CD14-positive monocyte (primary cell): ENCODE results near the gene RHOT2. TPM values are rescaled to one million over a fixed set of nuclear protein-coding genes. Genes with fewer than 3 reads are reported as not detected.

Source experiments
- DNase-seq, 3 donors: peaks; one replicate each; pipeline ENCODE4 v3.0.0-alpha.2; 2011 to 2022
- H2AFZ ChIP-seq: 2 replicates; pipeline ENCODE4 v1.6.0; 2012; ENCODE audit warnings: mild to moderate bottlenecking, low read depth, low read length, inconsistent platforms; ENCODE audit not compliant: insufficient read depth, poor library complexity, severe bottlenecking
- H3K27ac ChIP-seq, 2 donors: 1 replicate in 1 of 2; 2 replicates in 1 of 2; pipeline ENCODE4 v1.5.1; 2012 to 2013; ENCODE audit warnings: low read length in 2 of 2, control low read depth in 1 of 2, inconsistent platforms in 1 of 2, low read depth in 1 of 2, mild to moderate bottlenecking in 1 of 2
- H3K27me3 ChIP-seq, 2 donors: one replicate each; pipeline versions ENCODE4 v1.6.0 to v1.6.1; 2011 to 2013; ENCODE audit warnings: low read length in 2 of 2; ENCODE audit not compliant: control insufficient read depth in 2 of 2, insufficient read depth in 2 of 2
- H3K36me3 ChIP-seq, 2 donors: replicated peaks in 1 of 2; 1 replicate in 1 of 2; 2 replicates in 1 of 2; pipeline versions ENCODE4 v1.5.1 to v1.6.1; 2012 to 2013; ENCODE audit warnings: low read length in 2 of 2, control low read depth in 1 of 2, inconsistent platforms in 1 of 2, mild to moderate bottlenecking in 1 of 2; ENCODE audit not compliant: insufficient read depth in 2 of 2, control insufficient read depth in 1 of 2
- H3K4me1 ChIP-seq, 2 donors: 1 replicate in 1 of 2; 2 replicates in 1 of 2; pipeline versions ENCODE4 v1.5.1 to v1.6.1; 2012 to 2013; ENCODE audit warnings: low read length in 2 of 2, control low read depth in 1 of 2, inconsistent platforms in 1 of 2, mild to moderate bottlenecking in 1 of 2, moderate library complexity in 1 of 2; ENCODE audit not compliant: insufficient read depth in 2 of 2, control insufficient read depth in 1 of 2
- H3K4me2 ChIP-seq: replicated peaks from 2 replicates; pipeline ENCODE3; 2012; ENCODE audit warnings: low read length, moderate library complexity, mild to moderate bottlenecking; ENCODE audit not compliant: poor library complexity, severe bottlenecking; ENCODE audit errors: extremely low read depth
- H3K4me3 ChIP-seq, 3 experiments: fragments of 200-600 bp in 1 of 3; sonication (generic) in 1 of 3; replicated peaks in 1 of 3; 1 replicate in 2 of 3; 2 replicates in 1 of 3; pipeline ENCODE4 v1.5.1; 2011 to 2013; ENCODE audit warnings: low read length in 3 of 3, mild to moderate bottlenecking in 3 of 3, control low read depth in 2 of 3, low read depth in 2 of 3, inconsistent platforms in 1 of 3, moderate library complexity in 1 of 3
- H3K79me2 ChIP-seq: 2 replicates; pipeline ENCODE4 v1.6.0; 2012; ENCODE audit warnings: mild to moderate bottlenecking, control low read depth, inconsistent platforms, low read length, moderate library complexity; ENCODE audit not compliant: insufficient read depth
- H3K9ac ChIP-seq: 2 replicates; pipeline ENCODE4 v1.6.0; 2017; ENCODE audit warnings: low read length, mild to moderate bottlenecking; ENCODE audit not compliant: insufficient read depth, poor library complexity, severe bottlenecking
- H3K9me3 ChIP-seq, 2 donors: replicated peaks in 1 of 2; 1 replicate in 1 of 2; 2 replicates in 1 of 2; pipeline versions ENCODE4 v1.5.1 to v1.6.1; 2012 to 2013; ENCODE audit warnings: low read length in 2 of 2, control low read depth in 1 of 2; ENCODE audit not compliant: control insufficient read depth in 1 of 2, insufficient read depth in 1 of 2
- H4K20me1 ChIP-seq: 2 replicates; pipeline ENCODE4 v1.6.0; 2012; ENCODE audit warnings: mild to moderate bottlenecking, low read length, control low read depth, moderate library complexity; ENCODE audit not compliant: insufficient read depth
- H3K27ac Mint-ChIP-seq, 7 donors: one replicate each; pipeline ENCODE4 v1.8.0; 2020; ENCODE audit warnings: mild to moderate bottlenecking in 7 of 7, mixed read lengths in 7 of 7, moderate library complexity in 6 of 7, inconsistent platforms in 2 of 7
- H3K27me3 Mint-ChIP-seq, 3 donors: one replicate each; pipeline ENCODE4 v1.8.0; 2021 to 2022; ENCODE audit warnings: low read depth in 3 of 3, mild to moderate bottlenecking in 3 of 3, mixed read lengths in 3 of 3, moderate library complexity in 3 of 3, inconsistent platforms in 1 of 3
- H3K36me3 Mint-ChIP-seq, 2 donors: one replicate each; pipeline ENCODE4 v1.8.0; 2020; ENCODE audit warnings: mixed read lengths in 2 of 2, inconsistent platforms in 1 of 2, mild to moderate bottlenecking in 1 of 2
- H3K4me1 Mint-ChIP-seq: one replicate; pipeline ENCODE4 v1.8.0; 2020; ENCODE audit warnings: mild to moderate bottlenecking, mixed read lengths
- H3K4me3 Mint-ChIP-seq, 2 donors: one replicate each; pipeline ENCODE4 v1.8.0; 2020; ENCODE audit warnings: mild to moderate bottlenecking in 2 of 2, mixed read lengths in 2 of 2, moderate library complexity in 1 of 2
- H3K9me3 Mint-ChIP-seq, 7 donors: one replicate each; pipeline ENCODE4 v1.8.0; 2020 to 2022; ENCODE audit warnings: mixed read lengths in 7 of 7, mild to moderate bottlenecking in 6 of 7, moderate library complexity in 6 of 7, inconsistent platforms in 2 of 7
- CTCF ChIP-seq: fragments of 200-600 bp; IDR thresholded peaks from one replicate; pipeline ENCODE4 v1.8.0; 2022; ENCODE audit warnings: antibody characterized with exemption, mild to moderate bottlenecking
- WGBS: methylation state at CpG from one replicate; pipeline ENCODE4 v1.1.5; 2013; ENCODE audit warnings: missing lambda C conversion rate; ENCODE audit not compliant: insufficient coverage; 5-methylcytosine and 5-hydroxymethylcytosine counted together
- intact Hi-C, 2 donors: fragments of 100-400 bp; cut with micrococcal nuclease; formaldehyde crosslinking; loops; one replicate each; pipeline versions ENCODE4 v1.15.0 to v1.15.1; 2023
- polyA plus RNA-seq, 3 donors: library from polyadenylated mRNA; depleted of rRNA in 1 of 3; unstranded in 2 of 3; stranded (reverse) in 1 of 3; fragments of 300-500 nt in 2 of 3; fragments of >200 nt in 1 of 3; fragmentation: Illumina TruSeq in 2 of 3; gene quantifications; 1 replicate in 2 of 3; 2 replicates in 1 of 3; pipeline ENCODE4 v1.2.3, GENCODE V29; 2012 to 2021

Gene RHOT2
- polyA plus RNA-seq, 3 donors = 25.4 to 276 (median 26.3) TPM

GRCh38 chr16:722835-723633 is 55.1 kb downstream of the RHOT2 start:
- Mint-ChIP-seq H3K9me3 (peaks cover 0 to 1% (median 0%) of the 10 kb centered on the region in 7 donors), H3K4me3 (no peak overlapping the region), H3K27ac (peak overlapping the region in 2 of 7 donors; percentile 73 to 75), H3K4me1 (peaks cover 14% of the 10 kb centered on the region), H3K36me3 (peaks cover 4 to 5% of the 10 kb centered on the region in 2 donors), H3K27me3 (peaks cover 28 to 52% (median 38%) of the 10 kb centered on the region in 3 donors)
- H3K9me3 ChIP-seq = no peaks in the 10 kb centered on the region
- H2AFZ ChIP-seq = no peak overlapping the region
- no peak overlapping the region for H3K27ac ChIP-seq
- peaks cover 31 to 45% of the 10 kb centered on the region in 2 donors for H3K4me1 ChIP-seq
- H3K27me3 ChIP-seq = peaks cover 3 to 49% of the 10 kb centered on the region in 2 donors
- no peak for TF ChIP-seq CTCF
- intact Hi-C loops = no loop called here
- H4K20me1 ChIP-seq = peaks cover 20% of the 10 kb centered on the region
- H3K9ac ChIP-seq = no peak overlapping the region
- H3K4me3 ChIP-seq = no peak overlapping the region
- no peak overlapping the region for H3K4me2 ChIP-seq
- WGBS = 86% methylated on average over 22 of the region's 24 CpGs
- no peak for DNase-seq
- H3K36me3 ChIP-seq = no peaks in the 10 kb centered on the region
- H3K79me2 ChIP-seq = no peaks in the 10 kb centered on the region

- intact Hi-C loops = no loop called here
- Mint-ChIP-seq H3K4me3 (no peak overlapping the region), H3K36me3 (peaks cover 4 to 5% of the 10 kb centered on the region in 2 donors), H3K9me3 (peaks cover 0 to 1% (median 0%) of the 10 kb centered on the region in 7 donors), H3K27me3 (peaks cover 27 to 52% (median 33%) of the 10 kb centered on the region in 3 donors), H3K4me1 (peaks cover 16% of the 10 kb centered on the region), H3K27ac (peak overlapping the region in 1 of 7 donors; percentile 75)
- H3K4me1 ChIP-seq = peaks cover 35 to 51% of the 10 kb centered on the region in 2 donors
- peaks cover 3 to 47% of the 10 kb centered on the region in 2 donors for H3K27me3 ChIP-seq
- DNase-seq = no peak
- no peak overlapping the region for H3K4me3 ChIP-seq
- no peak overlapping the region for H3K4me2 ChIP-seq
- no peaks in the 10 kb centered on the region for H3K79me2 ChIP-seq
- no peak overlapping the region for H3K27ac ChIP-seq
- H4K20me1 ChIP-seq = peaks cover 20% of the 10 kb centered on the region
- WGBS = 89% methylated on average over 4 of the region's 9 CpGs
- TF ChIP-seq CTCF = no peak
- no peak overlapping the region for H3K9ac ChIP-seq
- H3K9me3 ChIP-seq = no peaks in the 10 kb centered on the region
- H3K36me3 ChIP-seq = no peaks in the 10 kb centered on the region
- H2AFZ ChIP-seq = no peak overlapping the region
Measured at GRCh38 chr16:723695-724094, 55.8 kb downstream of the RHOT2 start.

Other genes starting within 250 kb of the RHOT2 start
- 1 to 10 TPM in 1 of 3 donors, under 1 TPM in 2; 0.37 to 7.5 (median 0.49) TPM for gene RAB11FIP3, start 242.5 kb upstream of the RHOT2 start, polyA plus RNA-seq
- 10 to 100 TPM in 1 of 3 donors, 1 to 10 TPM in 2; 3.4 to 42.6 (median 3.9) TPM for gene CAPN15, start 140.4 kb upstream of the RHOT2 start, polyA plus RNA-seq
- gene PRR35, start 107.7 kb upstream of the RHOT2 start, polyA plus RNA-seq = not detected
- gene NHLRC4, start 101.1 kb upstream of the RHOT2 start, polyA plus RNA-seq = under 1 TPM; 0.29 to 0.57 (median 0.36) TPM
- 10 to 100 TPM; 11.4 to 39.8 (median 12.1) TPM for gene PIGQ, start 98.2 kb upstream of the RHOT2 start, polyA plus RNA-seq
- gene RAB40C, start 78.1 kb upstream of the RHOT2 start, polyA plus RNA-seq = 10 to 100 TPM; 10.0 to 22.6 (median 10.9) TPM
- under 1 TPM in 1 of 3 donors, not detected in 2; 0.76 TPM for gene WFIKKN1, start 37.1 kb upstream of the RHOT2 start, polyA plus RNA-seq
- gene METTL26, start 31.8 kb upstream of the RHOT2 start, polyA plus RNA-seq = 10 to 100 TPM; 57.1 to 80.9 (median 70.4) TPM
- 10 to 100 TPM; 23.7 to 65.6 (median 42.1) TPM for gene MCRIP2, start 26.3 kb upstream of the RHOT2 start, polyA plus RNA-seq
- gene WDR90, start 18.8 kb upstream of the RHOT2 start, polyA plus RNA-seq = 10 to 100 TPM in 1 of 3 donors, 1 to 10 TPM in 1, under 1 TPM in 1; 0.13 to 16.5 (median 1.1) TPM
- 1 to 10 TPM in 1 of 3 donors, not detected in 2; 1.3 TPM for gene RHBDL1, start 7.5 kb downstream of the RHOT2 start, polyA plus RNA-seq
- 100 to 1,000 TPM in 2 of 3 donors, 10 to 100 TPM in 1; 83.3 to 108 (median 106) TPM for gene STUB1, start 12.3 kb downstream of the RHOT2 start, polyA plus RNA-seq
- 10 to 100 TPM; 28.7 to 45.3 (median 33.5) TPM for gene JMJD8, start 16.2 kb downstream of the RHOT2 start, polyA plus RNA-seq
- 1 to 10 TPM; 5.7 to 9.2 (median 7.4) TPM for gene WDR24, start 22.3 kb downstream of the RHOT2 start, polyA plus RNA-seq
- gene FBXL16, start 37.7 kb downstream of the RHOT2 start, polyA plus RNA-seq = 1 to 10 TPM in 1 of 3 donors, under 1 TPM in 2; 0.28 to 1.0 (median 0.49) TPM
- 1 to 10 TPM in 2 of 3 donors, under 1 TPM in 1; 0.97 to 5.4 (median 1.7) TPM for gene METRN, start 47.0 kb downstream of the RHOT2 start, polyA plus RNA-seq
- 10 to 100 TPM; 21.5 to 56.3 (median 34.4) TPM for gene ANTKMT, start 53.0 kb downstream of the RHOT2 start, polyA plus RNA-seq
- gene CCDC78, start 58.3 kb downstream of the RHOT2 start, polyA plus RNA-seq = under 1 TPM in 1 of 3 donors, not detected in 2; 0.96 TPM
- 1 to 10 TPM in 2 of 3 donors, under 1 TPM in 1; 0.60 to 8.9 (median 1.5) TPM for gene HAGHL, start 59.0 kb downstream of the RHOT2 start, polyA plus RNA-seq
- gene CIAO3, start 72.9 kb downstream of the RHOT2 start, polyA plus RNA-seq = 10 to 100 TPM in 2 of 3 donors, 1 to 10 TPM in 1; 8.6 to 41.1 (median 11.8) TPM
- gene MSLN, start 92.6 kb downstream of the RHOT2 start, polyA plus RNA-seq = under 1 TPM in 2 of 3 donors, not detected in 1; 0.07 to 0.29 TPM
- gene RPUSD1, start 120.2 kb downstream of the RHOT2 start, polyA plus RNA-seq = 10 to 100 TPM; 29.5 to 38.1 (median 31.5) TPM
- gene CHTF18, start 120.5 kb downstream of the RHOT2 start, polyA plus RNA-seq = 10 to 100 TPM in 1 of 3 donors, 1 to 10 TPM in 1, under 1 TPM in 1; 0.57 to 13.8 (median 2.2) TPM
- not detected for gene GNG13, start 132.6 kb downstream of the RHOT2 start, polyA plus RNA-seq